DMS 273 (cell line): ENCODE results near the gene MYO5B.
"Not testable (repeated sequence)": the region's sequence is repeated elsewhere in the genome, so short reads cannot be mapped to it uniquely, and the experiment has no call there.

Source experiments
- DNase-seq: peaks from one replicate; lab custom pipeline; 2025; ENCODE audit not compliant: unreplicated experiment; lab: John Stamatoyannopoulos, UW

Gene MYO5B

DNA sequence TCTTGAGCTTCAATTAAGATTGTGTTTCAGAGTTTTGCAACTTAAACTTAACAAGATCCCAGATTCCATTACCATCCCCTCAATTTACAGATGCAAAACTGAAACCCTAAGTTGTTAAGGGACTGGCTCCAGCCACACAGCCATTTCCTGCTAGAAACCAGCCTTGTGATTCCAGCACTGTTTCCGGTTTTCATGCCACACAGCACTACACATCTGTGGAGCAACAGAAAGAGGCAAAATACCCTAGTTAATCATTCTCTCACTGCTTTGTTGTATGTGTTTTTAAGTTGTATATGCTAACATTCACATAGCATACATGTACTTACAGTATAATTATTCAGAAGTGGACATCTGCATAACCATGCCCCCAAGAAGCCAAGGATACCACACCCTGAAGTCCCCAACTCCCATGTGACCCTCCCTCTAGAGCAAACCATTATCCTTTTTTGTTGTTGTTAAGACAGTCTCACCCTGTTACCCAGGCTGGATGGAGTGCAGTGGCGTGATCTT, 87.4 kb downstream of the MYO5B start:
- no peak for DNase-seq

DNA sequence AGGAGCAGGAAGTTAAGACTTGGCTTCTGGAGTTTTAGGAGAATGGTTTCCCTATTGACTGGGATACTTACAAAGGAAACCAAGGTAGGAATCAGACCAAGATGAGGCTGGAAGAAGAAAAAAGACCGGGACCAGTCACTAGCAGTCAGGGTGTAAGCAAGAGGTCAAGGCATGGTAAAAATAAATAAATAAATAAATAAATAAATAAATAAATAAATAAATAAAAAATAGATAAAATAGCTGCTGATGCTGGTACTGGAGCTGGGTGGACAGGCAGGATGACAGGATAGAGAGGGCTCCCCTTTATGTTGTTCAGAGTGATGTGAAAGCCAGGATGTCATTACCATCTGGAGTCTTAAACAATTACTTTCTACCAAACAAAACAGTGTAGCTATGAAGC, 89.9 kb downstream of the MYO5B start:
- no peak for DNase-seq

DNA sequence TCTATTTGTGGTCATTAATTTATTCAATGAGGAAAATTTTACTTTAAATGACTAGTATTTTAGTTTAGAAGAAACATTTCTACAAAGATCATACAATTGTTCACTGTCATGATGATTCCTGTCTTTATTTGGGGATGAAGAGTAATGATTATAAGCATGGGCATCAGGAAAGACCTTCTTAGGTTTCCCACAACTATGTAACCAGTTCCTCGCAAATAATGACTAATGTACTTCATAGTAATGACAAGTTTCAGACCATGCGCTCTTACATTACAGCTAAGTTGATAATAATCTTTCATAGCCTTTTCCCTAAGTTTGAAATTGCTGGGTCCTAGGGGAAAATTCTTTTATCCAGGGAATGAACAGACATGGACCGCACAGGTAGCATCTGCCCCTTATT, 90.5 kb downstream of the MYO5B start:
- DNase-seq, result no peak

DNA sequence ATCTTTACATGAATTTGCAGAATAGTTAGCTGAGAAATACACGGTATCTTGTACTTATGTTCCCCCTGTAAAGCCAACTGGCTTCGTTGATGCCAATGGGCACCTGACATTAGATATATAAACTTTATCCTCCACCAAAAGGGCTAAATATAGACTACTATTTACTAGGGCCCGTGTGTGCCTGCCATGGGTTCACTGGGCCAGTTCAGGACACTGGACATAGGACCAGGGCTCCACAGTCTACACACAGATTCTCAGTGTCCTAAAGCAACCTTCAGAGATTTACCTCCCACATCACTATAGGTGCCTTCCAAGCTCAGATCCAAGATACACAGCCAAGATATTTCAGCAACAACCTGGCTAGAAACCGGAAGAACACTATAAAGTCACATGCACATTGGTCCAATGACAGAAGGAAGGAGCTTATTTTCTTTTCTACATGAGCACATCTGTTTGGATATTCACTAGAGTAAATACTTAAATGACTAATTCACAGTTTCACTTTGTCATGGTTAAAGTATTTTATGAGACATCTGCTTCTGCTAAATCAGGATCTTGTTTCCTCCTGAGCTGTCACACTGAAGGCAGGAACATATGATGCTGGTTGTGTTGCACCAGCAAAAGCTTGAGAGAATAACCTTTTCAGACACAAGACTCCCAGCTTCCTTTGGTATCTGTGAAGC, 95.1 kb downstream of the MYO5B start:
- peak; percentile 67 for DNase-seq

DNA sequence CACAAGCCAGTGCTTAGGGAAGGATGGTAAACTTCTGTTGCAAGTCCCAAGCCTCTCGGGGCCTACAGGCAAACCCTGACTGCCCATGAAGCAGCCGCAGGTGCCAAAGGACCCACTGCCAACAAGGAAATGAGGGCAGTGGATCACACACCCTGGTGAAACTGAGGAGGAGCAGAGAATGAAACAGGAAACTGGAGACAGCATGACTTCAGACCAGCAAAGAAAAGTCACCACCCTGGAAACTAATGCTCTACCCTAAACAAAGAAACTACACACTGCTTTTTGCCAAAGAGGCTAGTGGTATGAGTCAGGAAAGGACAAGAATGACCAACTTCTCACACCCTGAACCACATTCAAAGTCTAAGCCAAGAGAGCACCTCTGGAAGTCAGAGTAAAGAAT, 97.2 kb downstream of the MYO5B start:
- DNase-seq, result no peak

DNA sequence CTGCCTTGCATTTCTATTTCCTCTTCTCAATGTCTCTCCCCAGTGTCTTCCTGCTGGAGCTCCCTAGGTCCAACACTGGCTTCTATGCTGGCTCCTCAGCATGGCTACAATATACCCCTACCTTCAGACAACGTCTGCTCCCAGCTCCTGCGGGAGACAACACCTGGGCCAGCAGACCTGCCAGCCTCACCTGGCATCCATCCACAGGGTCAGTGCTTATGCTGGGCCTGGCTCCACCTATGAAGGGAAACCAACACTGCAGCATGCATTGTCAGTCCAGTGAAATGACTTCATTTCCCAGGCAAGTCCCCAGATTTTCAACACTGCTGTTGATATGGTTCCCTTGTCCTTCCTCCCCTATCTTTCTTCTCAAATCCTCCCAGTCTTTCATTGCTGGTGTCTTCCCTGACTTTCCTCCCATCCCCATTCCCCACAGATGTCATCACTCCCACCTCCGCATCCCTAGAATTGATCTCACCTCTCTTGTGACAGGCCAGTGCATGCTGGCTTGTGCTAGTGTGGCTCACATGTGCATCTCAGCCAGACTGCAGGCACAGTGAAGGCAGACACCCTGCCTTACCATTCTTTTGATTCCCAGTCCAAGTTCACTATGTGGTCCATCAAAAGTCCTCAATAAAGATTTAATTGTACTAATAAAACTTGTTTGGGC, 98.0 kb downstream of the MYO5B start:
- no peak for DNase-seq

DNA sequence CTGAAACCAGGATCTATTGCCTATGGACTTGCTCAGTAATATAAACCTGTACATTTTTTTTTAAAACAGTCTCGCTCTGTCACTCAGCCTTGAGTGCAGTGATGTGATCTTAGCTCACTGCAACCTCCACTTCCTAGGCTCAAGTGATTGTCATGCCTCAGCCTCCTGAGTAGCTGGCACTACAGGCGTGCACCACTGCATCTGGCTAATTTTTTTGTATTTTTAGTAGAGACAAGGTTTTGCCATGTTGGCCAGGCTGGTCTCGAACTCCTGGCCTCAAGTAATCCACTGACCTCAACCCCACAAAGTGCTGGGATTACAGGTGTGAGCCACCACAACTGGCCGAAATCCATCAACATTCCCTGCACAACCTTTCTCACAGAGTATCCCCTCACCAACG, 100.2 kb downstream of the MYO5B start:
- not testable (repeated sequence) for DNase-seq

DNA sequence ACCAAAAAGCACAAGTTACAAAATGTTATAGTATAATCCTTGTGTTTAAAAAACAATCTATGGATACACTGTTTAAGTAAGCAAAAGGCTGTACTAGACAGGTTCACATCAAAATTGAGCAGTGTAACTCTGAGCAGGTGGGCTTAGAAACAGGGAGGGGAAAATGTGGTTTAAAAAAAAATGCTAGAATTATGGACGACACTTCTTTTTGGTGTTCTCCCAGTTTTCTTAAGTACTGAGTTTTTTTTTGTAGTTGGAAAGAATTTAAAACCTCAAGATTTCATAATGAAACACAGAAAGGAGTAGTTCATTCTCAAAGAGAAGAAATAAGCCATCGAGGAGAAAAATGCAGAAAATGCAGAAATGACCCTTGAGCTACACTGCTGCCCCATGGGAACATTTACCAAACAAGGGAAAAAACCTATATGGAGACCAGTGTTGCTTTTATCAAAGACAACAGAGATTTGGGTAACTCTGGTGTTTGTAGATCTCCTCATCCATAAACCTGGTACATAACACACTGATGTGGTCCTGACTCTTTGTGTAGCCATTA, 100.7 kb downstream of the MYO5B start:
- no peak for DNase-seq

DNA sequence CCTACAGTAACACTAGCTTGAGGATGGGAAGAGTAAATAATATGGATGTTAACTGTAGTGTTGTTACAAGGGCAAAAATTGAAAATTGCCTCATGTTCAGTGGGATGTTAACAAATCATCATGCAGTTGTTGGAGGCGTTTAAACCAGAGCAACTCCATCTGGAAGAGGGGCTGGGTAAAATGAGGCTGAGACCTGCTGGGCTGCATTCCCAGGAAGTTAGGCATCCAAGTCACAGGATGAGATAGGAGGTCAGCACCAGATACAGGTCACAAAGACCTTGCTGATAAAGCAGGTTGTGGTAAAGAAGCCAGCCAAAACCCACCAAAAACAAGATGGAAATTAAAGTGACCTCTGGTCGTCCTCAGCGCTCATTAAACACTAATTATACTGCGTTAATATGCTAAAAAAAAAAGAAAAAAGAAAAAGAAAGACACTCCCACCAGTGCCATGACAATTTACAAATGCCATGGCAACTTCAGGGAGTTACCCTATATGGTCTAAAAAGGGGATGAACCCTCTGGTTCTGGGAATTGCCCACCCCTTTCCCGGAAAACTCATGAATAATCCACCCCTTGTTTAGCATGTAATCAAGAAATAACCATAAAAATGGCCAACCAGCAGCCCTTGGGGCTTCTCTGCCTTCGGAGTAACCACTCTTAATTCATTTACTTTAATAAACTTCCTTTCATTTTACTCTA, 101.4 kb downstream of the MYO5B start:
- DNase-seq, result no peak

DNA sequence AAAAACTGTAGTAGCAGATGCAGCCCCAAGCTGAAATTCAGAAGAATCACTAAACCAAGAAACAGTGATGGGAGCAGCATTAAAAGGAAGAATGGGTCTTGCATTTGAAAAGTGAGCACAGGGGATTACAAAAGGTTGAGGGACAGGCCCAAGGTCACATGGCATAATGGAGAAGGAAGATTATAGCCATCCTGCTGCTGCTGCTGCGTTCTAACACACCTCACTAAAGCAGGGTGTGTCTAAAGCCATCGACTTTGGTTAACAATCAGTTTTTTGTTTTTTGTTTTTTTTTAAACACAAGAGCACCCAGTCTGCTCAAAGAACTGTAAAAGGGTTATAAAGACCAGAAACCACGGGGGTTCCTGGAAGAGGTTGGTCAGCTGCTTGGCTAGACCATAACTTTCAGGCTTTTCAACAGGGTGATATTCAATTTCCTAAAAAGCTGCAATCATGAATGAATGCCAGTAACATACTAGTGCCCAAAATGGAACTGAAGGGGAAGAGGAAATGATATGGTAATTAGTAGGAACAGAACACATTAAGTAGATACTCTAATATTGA, 102.6 kb downstream of the MYO5B start:
- DNase-seq, result no peak

DNA sequence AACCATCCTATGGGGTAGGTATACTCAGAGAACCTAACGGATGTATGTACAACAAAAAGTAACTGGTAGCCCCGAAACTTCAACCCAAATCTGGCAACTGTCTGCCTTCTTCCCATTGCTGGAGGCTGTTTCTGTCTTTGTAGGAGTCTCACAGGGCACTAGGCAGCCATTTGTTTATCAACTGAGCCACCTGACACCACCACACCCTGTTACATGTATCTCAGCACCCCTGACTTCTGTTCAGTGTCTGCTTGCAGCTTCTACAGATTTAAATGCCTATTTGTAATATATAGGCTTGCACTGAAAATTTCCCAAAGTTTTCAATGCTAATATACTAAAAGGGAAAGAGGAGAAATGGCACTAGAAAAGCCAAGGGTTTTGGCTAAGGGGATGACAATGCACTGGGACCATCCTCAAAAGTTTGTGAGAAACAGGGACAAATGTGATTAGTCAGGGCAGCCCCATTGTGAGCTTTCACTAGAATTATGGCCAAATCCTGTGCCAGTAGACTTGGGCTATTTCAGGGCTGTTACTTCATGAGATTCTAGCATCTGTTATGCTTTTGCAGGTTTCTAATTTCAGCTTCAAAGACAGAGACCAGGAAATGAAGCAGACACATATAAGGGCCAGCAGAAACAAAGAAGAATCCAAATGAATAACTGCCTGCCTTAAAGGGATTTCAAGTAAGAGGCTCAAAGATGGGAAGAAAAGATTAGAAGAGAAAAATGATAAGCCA, 103.3 kb downstream of the MYO5B start:
- peak; percentile 53 for DNase-seq

DNA sequence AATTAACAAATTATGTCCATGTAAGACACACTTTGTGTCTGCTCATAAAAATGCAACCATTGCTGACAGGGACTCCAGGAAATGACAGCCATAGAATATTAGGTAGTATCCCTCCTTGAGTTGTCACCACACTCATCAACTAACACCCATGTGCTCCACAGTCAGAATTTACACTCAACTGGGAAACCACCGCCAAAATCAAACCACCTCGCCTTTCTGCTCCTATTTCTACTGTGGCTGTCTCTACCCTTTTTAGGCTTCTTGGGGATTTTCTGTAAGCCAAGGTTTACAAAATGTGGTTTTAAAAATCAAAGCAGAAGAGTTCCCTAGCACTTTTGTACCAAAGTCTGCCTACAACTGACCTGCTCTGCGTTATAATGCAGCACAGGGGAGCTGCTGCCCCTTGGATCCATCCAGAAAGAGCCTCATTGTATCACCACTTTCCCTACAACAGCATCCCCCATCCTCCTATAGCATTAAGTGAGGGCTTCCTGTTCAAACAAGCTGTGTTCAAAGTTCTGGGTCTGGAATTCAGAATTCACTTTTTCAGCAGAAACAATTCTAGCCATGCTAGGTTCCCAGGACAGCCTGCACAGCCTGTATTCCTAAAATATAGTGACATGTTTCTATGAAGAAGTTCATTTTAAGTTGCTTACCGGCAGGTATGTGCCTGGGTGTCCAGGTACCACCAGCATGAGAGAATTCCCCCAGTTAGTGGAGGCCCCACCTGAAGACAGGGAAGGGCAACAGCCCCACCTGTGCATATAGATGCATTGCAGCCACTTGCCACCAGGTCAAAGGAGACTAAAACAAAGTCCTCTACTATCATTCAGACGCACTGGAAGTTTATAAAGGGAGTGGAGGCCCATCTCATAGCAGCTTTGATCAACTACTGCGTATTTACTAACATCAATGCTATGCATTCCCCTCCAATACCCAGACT, 104.3 kb downstream of the MYO5B start:
- no peak for DNase-seq

DNA sequence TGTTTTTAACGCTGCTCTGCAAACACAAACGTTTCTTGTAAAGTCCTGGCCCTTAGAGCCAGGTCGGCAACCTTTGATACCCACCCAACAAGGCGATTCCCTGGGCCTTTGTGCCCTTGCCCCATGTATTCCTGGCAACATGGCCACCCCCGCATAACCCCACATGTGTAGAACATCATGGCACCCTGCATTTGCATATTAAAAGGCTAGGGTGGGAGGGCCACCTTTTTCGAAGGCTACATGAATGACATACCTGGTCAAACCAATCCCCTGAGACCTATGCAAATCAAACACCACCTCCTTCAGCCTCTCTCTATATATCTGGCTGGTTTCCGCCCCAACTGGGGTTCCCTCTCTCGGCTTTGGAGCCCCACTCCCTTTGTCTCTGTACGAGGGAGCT, 105.2 kb downstream of the MYO5B start:
- no peak for DNase-seq

DNA sequence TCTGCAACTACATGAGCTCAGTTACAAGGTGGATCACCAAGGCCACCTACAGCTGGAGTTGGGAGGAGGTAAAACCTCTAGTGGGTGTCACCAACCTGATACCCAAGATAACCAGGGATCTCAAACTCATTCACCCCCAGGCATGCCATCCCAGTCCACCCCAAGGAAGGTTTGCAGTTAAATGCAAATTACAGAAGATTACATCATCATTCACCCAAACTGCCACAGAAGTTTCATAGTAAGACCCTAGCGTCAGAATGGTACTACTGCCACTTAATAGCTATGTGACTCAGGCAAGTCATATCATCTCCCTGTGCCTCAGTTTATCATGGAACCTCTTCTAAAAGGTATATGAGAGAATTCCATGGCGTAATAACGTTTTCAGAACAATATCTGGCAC, 111.2 kb downstream of the MYO5B start:
- DNase-seq, result no peak

DNA sequence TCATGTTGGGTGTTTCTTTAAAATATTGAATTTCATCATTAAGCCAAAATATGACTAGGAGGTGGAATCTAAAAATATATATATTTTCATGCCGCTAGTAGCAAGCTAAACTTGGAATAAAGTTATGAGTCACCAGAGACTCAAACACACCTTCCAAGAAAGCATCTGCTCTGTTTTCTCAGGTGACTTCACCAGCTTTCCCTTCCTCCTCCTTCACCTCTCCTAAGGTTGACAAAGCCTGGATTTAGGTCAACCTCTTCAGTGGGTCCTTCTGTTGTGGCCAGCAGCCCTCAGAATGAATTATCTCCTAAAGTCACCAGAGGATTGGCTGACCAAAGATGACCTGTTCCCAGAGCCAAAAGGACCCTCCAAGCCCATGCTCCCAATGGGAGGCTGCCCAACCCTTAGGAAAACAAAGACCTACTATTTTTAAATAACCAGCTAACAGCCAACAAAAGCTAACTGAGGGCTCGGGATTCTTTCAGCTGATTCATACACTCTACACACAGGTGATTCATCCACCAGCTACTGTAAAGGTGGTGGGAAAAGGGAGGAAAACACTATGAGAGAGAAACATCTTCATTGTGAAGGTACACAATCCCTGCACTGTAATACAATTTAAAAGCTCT, 113.9 kb downstream of the MYO5B start:
- no peak for DNase-seq

DNA sequence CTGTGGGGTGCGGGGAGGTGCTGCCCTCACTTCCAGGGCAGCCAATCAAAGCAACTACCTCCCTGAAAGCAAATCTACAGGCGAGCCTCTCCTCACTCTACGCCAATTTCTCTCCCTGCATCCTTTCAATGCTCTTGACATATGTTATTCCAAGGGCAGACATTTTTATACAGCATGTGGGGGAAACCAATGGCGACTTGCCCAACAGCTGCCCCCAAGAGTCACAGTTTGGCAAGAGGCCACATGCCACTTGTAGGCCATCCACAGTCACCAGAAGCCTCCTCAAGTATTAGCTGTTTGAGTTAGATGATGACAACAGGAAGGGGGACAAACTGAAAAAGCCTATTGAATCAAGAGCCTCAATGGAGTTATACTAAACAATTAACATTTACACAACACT, 114.6 kb downstream of the MYO5B start:
- DNase-seq, result peak; percentile 35

DNA sequence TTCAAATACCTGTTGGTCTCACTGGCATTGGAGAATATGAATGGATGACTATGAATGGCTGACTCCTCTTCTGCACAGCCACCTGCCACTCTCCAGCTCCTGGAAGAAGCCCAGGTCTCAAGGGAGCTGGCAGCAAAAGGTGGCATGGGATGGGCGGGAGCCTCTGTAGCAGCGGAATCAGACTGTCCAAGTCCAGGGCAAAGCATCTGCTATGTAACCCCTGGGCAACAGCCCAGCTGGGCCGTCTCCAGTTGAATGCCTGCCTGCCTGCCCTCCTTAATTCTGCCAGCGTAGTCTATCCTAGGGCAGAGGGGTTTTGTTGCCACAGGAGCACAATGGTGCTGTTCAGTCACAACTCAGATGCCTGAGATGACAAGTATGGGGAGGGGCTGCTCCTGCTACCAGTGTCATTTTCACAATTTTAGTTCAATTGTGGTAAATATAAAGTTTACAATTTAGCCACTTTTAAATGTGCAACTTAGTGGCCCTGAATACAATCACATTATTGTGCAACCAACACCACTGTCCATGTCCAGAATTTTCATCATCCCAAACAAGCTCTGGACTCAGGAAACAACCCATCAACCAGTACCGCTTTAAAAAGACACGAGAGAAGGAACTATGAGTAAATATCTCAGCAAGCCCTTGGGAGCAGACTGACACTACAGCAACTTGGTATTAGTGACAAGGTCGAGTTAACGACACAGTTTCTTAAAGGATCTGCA, 115.2 kb downstream of the MYO5B start:
- peak; percentile 73 for DNase-seq

DNA sequence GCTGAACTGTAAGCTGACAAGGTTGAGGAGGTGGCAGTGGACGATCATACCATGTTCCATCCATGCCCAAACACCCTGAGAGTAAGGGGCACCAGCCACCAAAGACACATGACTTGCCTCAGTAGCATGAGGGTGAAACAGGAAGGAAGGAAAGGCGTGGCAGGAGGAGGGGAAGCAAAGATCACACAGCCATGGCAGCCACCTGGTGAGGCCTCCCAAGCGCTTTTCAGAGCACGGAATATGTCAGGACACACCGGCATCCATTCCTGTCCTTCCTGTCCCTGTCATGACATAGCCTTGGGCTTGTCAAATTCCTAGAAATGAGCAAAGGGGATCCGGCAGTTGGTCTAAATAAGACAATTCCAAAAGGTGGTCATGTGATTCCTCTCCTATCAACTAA, 118.7 kb downstream of the MYO5B start:
- DNase-seq, result no peak

DNA sequence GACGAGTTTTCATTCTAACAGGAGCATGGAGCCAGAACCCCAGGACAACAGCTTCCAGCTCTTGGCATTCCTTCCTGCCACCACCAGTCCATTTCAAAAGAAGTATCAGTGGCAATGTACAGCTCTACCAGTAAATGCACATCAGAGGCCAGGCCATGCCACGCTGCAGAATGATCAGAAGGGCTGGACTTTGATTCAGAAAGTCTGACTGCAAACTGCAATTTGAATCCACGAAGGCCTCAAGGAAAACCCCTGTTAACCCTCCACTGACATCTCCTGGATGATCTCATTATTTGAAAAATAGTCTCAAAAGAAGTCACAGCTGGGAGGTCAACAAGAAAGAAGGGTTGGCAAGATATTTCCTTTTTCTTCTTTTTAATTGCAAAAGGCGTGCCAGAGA, 119.2 kb downstream of the MYO5B start:
- no peak for DNase-seq
